NCI-H526 (cell line): ENCODE data around the gene ZDHHC14.
"Not testable (repeated sequence)": the region's sequence is repeated elsewhere in the genome, so short reads cannot be mapped to it uniquely, and the experiment has no call there.

Source experiments
- DNase-seq, 2 experiments: peaks; one replicate each; lab custom pipeline; 2025; lab: John Stamatoyannopoulos, UW

Gene ZDHHC14

GRCh38 chr6:157445277-157446009 is 64.5 kb downstream of the ZDHHC14 start:
- no peak for DNase-seq

DNA sequence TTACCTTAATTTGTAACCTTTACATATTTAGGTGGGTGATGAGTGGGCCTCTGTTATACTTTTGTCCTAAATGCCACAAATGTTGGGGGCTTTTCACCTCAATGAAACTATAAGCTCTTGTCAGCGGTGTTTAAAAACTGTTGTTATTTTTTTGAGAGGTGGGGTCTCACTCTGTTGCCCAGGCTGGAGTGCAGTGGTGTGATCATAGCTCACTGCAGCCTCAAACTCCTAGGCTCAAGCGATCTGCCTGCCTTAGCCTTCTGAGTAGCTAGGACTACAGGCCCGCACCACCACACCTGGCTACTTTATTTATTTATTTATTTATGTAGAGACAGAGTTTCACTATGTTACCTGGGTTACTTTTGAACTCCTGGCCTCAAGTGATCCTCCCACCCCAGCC is 66.7 kb downstream of the ZDHHC14 start:
- DNase-seq, result no peak

GRCh38 chr6:157449610-157450009 is 68.6 kb downstream of the ZDHHC14 start:
- peak in 1 of 2 experiments; percentile 49 for DNase-seq

- no peak for DNase-seq
Measured at GRCh38 chr6:157450931-157451742, 70.1 kb downstream of the ZDHHC14 start.

GRCh38 chr6:157452096-157452495 is 71.1 kb downstream of the ZDHHC14 start:
- DNase-seq, result no peak

GRCh38 chr6:157453131-157453530 is 72.1 kb downstream of the ZDHHC14 start:
- DNase-seq, result no peak

GRCh38 chr6:157453978-157454377 is 73.0 kb downstream of the ZDHHC14 start:
- DNase-seq, result no peak

DNA sequence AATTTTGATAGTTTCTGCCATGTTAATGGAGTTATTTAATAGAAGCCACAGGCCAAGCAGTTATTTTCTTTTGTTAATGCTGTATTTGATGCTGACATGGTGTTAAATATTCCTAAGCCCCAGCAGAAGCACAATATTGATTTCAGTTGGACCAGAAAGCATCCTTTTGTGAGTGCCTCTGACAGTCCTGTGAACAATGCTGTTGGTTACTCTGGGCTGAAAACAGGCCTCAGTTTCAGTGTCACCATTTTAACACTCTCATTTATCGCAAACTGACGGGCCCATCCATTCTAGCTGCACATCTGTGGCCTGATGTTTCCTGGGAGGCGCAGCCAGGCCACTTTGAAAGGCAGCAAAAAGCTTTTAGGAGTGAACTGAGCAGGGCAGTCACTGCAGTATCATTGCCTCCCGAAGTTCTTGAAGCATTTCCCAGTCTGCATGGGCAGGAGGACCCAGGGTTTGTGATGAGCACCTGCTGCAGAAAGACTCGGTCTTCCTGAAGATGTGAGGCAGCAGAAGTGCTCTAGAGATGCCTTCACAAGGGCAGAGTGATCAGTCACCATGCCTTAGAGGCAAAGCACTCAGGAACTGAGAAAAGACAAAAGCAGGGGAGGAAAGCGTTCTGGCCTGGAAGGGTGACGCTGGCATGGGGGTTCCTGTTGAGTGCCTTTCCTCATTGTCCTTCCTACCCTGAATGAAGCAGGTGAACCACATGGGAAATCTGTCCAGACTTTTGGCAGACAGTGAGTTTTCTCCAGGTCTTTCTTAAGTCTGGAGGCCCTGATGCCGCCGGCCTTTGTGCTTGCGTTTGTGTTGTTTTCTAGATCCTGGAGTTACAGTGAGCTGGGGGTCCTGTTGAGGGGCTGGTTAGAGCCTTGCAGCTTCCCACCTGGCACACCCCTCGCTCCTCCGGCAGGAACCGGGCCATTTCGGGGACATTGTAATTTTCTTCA is 74.0 kb downstream of the ZDHHC14 start:
- DNase-seq, result no peak

DNA sequence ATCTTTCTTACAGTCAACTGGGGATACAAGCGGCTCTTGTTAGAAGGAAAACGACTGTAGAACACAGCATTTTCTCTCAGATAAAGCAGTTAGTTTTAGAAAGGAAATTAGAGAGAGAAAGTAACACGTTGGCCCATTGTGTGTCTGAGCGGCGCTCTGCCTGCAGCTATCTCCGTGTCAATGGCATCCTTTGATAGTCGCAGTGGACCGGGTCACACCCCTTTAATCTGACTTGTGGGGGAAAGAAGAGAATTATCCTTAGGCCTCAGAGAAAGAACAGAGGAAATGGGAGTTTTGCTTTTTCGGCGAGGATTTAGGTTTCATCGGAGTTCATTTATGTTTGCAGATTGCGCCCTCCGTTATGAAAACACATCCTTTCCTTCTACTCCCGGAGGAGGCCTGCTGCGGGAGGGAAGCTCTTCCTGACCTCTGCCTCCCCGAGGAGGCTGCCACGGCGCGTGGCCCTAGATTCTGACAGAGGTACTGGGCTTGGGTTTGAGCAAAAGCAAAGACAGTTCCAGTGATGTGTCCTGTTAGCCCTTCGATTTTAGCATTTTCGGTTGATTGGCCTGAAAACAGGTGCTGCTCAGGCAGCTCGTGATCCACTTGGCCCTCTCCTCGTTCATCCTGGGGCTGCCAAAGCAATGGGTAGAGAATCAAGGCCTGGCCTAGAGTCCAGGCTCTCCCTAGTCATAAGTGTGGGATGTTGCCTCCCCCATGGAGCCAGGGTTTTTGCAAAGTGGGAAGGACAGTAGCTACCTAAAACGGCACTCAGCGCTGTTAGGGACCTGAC is 74.9 kb downstream of the ZDHHC14 start:
- DNase-seq, result no peak

DNA sequence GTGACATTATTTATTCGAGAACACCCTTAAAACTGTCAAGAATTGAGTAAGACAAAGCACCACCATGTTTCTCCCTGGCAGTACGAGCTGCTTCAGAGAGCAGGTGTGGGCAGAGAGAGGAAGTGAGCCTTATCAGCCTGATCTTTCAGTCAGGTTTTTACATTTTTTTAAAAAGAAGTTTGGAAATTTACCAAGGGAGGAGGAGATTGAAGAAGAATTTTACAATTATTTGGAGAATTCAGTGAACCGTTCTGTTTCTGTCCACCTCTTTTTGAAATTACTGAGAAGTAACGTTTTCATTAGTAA is 75.5 kb downstream of the ZDHHC14 start:
- no peak for DNase-seq

GRCh38 chr6:157457787-157458186 is 76.8 kb downstream of the ZDHHC14 start:
- no peak for DNase-seq

- no peak for DNase-seq
Measured at GRCh38 chr6:157459327-157459726, 78.3 kb downstream of the ZDHHC14 start.

- no peak for DNase-seq
Measured at GRCh38 chr6:157460182-157460999, 79.4 kb downstream of the ZDHHC14 start.

DNA sequence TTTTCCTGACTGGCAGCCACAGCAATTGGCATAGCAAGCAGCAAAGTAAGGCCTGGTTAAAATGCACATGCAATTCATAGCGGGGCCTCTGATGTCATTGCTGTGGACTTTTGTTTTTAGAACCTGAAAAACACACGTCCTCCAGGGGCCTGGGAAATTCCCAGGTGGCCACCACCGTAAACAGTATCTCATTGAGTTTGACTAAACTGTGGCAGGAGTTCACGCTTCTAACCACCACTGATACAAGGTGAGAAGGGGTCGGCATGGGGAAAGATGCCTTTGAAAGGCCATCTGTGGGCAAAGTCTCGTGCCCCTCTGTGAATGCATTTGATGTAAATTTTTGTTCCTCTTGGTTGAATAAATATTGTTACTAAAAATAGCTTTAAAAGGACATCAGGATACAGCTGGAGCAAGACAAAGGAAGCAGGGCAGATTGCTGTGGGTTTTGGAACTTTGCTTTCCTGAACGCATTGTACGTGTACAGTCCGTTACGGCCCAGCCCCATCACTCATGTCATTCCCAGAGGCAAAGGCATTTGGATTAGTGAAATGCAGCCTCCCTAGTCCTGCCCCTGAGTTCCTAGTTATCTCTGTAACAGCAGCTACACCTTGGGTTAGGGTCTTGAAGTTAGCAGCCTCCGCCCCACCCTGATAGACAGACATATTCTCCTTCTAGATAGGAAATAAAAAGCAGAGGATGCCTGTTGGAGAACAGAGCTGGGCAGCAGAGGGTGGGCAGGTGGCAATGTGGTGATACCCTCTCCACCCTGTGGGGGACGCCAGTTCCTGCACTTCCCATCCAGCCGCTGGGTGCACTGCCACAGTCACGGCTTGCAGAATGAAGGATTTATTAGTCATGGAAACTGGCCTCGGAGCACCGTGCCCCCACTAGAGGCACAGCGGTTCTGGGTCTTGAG is 80.3 kb downstream of the ZDHHC14 start:
- DNase-seq, result peak; percentile 22 to 58

DNA sequence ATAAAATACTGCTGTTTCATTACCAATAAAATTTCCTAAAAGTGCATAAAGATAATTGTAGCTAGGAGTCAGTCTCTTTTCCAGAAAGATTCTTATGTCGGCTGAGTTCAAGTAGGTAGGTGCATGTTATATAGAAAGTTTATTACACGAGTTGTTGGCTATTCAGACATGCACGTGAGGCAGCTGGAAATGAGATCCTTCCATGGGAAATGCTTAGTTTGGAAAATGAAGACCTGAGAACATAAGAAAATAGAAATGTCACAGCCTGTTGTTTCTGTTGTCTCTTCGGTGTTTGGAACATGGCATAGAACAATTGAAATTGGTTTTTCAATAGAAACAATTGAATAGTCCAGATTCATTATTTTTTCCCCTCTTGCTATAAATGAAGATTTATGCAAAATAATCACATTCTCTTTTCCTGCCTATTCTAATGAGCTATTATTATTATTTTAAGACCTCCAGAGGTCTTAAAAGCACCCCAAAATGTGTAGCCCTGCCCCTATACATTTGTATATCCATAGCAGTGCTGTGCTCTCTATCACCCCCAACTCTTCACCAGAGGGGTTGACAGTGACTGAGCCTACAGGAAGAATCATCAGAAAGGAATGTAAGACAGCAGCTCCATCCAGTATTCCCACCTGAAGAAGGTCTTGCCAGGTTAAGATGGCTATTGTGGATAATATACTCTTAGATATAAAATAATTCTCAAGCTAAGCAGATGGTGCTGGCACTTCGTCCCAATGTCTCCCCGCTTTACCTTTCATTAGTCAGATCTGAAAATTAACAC is 82.2 kb downstream of the ZDHHC14 start:
- no peak for DNase-seq

DNA sequence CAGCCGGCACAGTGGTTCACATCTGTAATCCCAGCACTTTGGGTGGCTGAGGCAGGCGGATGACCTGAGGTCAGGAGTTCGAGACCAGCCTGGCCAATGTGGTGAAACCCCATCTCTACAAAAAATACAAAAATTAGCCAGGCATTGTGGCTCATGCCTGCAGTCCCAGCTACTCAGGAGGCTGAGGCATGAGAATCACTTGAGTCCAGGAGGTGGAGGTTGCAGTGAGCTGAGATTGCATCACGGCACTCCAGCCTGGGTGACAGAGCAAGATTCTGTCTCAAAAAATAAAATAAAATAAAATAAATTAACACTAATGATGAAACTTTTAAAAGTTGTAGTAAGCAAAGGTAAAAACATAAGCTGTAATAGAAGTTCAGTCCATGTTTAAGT is 82.7 kb downstream of the ZDHHC14 start:
- DNase-seq, result not testable (repeated sequence)

DNA sequence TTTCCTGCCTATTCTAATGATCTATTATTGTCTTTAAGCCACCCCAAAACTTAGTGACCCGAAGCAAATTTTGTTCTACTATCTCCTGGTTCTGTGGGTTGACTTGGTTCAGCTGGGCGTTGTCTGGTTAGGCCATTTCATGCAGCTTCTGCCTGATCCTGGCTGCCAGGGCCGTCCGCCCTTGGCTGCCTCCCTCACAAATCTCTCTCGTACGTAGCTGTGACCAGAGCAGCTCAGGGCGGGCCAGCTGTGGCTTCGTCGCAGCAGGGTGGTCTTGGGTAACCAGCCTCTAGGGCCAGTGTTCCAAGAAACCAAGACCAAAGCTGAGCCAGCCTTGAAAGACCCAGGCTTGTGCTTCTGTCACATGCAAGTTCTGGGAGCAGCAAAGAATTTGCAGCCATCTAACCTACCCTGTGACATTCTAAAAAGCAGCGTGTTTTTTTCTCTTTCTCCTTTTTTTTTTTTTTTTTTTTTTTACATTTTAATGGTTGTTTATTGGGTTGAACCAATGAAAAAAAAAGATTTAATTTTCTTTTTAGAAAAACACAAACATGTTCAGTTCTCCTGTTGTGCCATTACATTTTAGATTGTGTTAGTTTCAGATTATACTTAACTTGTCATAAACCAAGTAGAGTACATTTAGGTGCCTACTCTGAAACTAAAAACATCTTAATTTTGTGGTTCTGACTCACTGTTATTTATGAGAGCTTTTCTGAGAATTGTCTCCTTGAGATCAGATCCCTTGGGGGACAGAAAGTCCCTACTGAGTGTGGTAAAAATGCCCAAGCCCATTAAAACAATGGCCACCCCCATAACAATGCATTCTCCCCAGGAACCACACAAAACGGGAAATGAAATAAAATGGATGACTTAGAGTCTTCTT is 83.9 kb downstream of the ZDHHC14 start:
- no peak for DNase-seq

DNA sequence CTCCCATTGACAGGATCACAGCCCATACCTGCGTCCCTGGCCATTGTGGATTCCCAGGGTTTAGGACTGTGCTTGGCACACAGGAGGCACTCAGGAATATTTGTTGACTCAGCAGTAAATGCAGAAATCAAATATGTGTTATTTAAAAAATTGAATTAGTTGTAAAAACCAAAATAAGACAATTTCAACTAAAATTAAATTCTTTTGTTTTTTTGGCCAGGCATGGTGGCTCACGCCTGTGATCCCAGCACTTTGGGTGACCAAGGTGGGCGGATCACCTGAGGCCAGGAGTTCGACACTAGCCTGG is 85.3 kb downstream of the ZDHHC14 start:
- DNase-seq, result no peak
